Peyer's patch (tissue), 4 donors: ENCODE measurements around the gene RGS1. TPM values are rescaled to one million over a fixed set of nuclear protein-coding genes. Genes with fewer than 3 reads are reported as not detected.

Experiments
- DNase-seq, 3 donors: peaks; one replicate each; pipeline ENCODE4 v3.0.0-alpha.2; 2017 to 2019
- H3K27ac ChIP-seq, 4 donors: fragments of 200-600 bp; sonication (generic); one replicate each; pipeline ENCODE4 v1.5.1; 2016 to 2019
- H3K27me3 ChIP-seq, 2 donors: fragments of 200-600 bp; sonication (generic); one replicate each; pipeline ENCODE4 v1.5.1; 2019
- H3K36me3 ChIP-seq, 3 donors: fragments of 200-600 bp; sonication (generic); one replicate each; pipeline ENCODE4 v1.5.1; 2016 to 2019
- H3K4me1 ChIP-seq, 4 donors: fragments of 200-600 bp; sonication (generic); one replicate each; pipeline ENCODE4 v1.5.1; 2016 to 2019
- H3K4me3 ChIP-seq, 4 donors: fragments of 200-600 bp; sonication (generic); 1 replicate in 3 of 4; 2 replicates in 1 of 4; pipeline ENCODE4 v1.5.1; 2016 to 2019; ENCODE audit warnings: mild to moderate bottlenecking in 1 of 4
- H3K9me3 ChIP-seq, 4 donors: fragments of 200-600 bp; sonication (generic); one replicate each; pipeline ENCODE4 v1.5.1; 2016 to 2019; ENCODE audit warnings: mild to moderate bottlenecking in 1 of 4
- POLR2A ChIP-seq, 2 donors: fragments of 450-650 bp; IDR thresholded peaks; one replicate each; pipeline ENCODE4 v1.5.1; 2017; ENCODE audit warnings: antibody characterized with exemption in 2 of 2, mild to moderate bottlenecking in 2 of 2, moderate library complexity in 2 of 2
- total RNA-seq, 4 donors: library from RNA; depleted of rRNA; stranded (reverse); fragments of >200 nt; gene quantifications; one replicate each; pipeline ENCODE4 v1.1.0, GENCODE V29; 2016
- TF ChIP-seq, protein P1 (sequence below), 6 experiments: fragments of 450-650 bp in 4 of 6; fragments of 200-600 bp in 2 of 6; sonication (generic) in 1 of 6; IDR thresholded peaks; one replicate each; pipeline ENCODE4 v1.5.1; 2017 to 2019; ENCODE audit warnings: antibody characterized with exemption in 6 of 6, mild to moderate bottlenecking in 3 of 6, moderate library complexity in 1 of 6

RGS1 gene
- total RNA-seq, 4 donors from 2014 or later: 5.3 to 149 (median 20.0) TPM

DNA sequence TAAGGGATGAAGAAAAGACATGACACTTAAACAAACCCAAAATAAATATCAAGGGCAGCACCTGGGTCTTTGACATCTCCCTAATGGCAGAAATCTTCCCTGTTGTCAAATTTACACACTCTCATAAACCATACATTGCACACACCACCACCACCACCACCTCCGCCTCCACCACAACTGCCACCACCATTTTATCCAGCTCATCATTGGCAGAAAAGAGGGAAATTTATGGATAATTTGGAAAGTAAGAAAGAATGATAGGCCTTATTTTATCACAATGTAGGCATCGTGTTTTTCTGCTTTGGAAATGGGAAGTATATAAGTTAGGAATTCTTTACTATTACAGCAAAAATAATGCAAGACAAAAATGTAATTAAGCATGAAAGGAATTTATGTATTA, 33.1 kb downstream of the RGS1 start:
- Histone ChIP-seq H3K4me1 (no peaks in the 10 kb centered on the region), H3K27ac (peak overlapping the region in 1 of 4 donors; percentile 26), H3K9me3 (no peaks in the 10 kb centered on the region), H3K36me3 (no peaks in the 10 kb centered on the region), H3K4me3 (no peak overlapping the region), H3K27me3 (no peaks in the 10 kb centered on the region)
- TF ChIP-seq, protein P1, sequence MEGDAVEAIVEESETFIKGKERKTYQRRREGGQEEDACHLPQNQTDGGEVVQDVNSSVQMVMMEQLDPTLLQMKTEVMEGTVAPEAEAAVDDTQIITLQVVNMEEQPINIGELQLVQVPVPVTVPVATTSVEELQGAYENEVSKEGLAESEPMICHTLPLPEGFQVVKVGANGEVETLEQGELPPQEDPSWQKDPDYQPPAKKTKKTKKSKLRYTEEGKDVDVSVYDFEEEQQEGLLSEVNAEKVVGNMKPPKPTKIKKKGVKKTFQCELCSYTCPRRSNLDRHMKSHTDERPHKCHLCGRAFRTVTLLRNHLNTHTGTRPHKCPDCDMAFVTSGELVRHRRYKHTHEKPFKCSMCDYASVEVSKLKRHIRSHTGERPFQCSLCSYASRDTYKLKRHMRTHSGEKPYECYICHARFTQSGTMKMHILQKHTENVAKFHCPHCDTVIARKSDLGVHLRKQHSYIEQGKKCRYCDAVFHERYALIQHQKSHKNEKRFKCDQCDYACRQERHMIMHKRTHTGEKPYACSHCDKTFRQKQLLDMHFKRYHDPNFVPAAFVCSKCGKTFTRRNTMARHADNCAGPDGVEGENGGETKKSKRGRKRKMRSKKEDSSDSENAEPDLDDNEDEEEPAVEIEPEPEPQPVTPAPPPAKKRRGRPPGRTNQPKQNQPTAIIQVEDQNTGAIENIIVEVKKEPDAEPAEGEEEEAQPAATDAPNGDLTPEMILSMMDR (IDR thresholded peaks at IDR 0.05): no peak
- no peak for TF ChIP-seq POLR2A (IDR thresholded peaks at IDR 0.05)
- no peak for DNase-seq

- no peaks in the 10 kb centered on the region for H3K27me3 ChIP-seq
- no peaks in the 10 kb centered on the region for H3K36me3 ChIP-seq
- TF ChIP-seq POLR2A (IDR thresholded peaks at IDR 0.05): no peak
- TF ChIP-seq, protein P1 (IDR thresholded peaks at IDR 0.05): no peak
- H3K9me3 ChIP-seq: no peaks in the 10 kb centered on the region
- H3K27ac ChIP-seq: peak overlapping the region in 1 of 4 donors; percentile 26
- no peak overlapping the region for H3K4me3 ChIP-seq
- no peaks in the 10 kb centered on the region for H3K4me1 ChIP-seq
- peak in 2 of 3 donors; percentile 91 to 93 for DNase-seq
These were observed 33.8 kb downstream of the RGS1 start for GRCh38 chr1:192609110-192610079.

DNA sequence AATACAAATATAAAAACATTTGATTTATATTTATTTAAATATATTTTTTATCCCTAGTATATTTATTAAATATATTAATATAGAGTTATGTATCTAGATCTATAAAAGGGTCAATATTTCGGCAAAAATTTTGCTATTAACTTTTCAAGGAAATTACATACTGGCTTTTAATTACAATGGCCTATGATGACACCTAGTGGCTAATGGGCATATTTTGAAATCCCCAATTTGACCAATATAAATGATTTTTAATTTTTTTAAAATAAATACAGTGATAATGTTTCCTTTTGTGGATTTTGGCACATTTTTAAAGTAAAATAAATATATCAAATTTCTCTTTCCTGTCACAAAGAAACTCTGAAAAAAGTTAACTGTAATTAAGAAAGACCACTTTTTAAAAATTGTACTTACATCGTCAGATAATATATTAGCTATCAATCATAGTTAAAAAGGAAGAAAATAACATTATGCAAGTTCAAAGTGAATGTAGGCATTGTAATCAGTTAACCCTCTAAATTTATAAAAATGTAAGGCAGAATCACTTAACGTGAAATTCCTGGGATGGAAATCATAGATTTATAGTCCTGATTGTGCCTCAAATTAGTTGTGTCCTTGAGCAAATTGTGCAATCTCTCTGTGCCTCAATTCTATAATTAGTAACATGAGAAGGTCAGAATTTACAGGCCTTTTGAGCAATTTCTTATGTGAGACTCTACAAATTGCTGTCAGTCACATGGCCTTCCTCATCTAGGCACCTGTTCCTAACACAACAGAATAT, 34.7 kb downstream of the RGS1 start:
- DNase-seq: no peak
- no peak overlapping the region for H3K4me3 ChIP-seq
- no peaks in the 10 kb centered on the region for H3K36me3 ChIP-seq
- TF ChIP-seq, protein P1 (IDR thresholded peaks at IDR 0.05): peak; percentile 38 to 71 (median 62)
- TF ChIP-seq POLR2A (IDR thresholded peaks at IDR 0.05): no peak
- no peak overlapping the region for H3K27ac ChIP-seq
- H3K9me3 ChIP-seq: no peaks in the 10 kb centered on the region
- H3K27me3 ChIP-seq: no peaks in the 10 kb centered on the region
- H3K4me1 ChIP-seq: no peaks in the 10 kb centered on the region

GRCh38 chr1:192615055-192615454, 39.5 kb downstream of the RGS1 start:
- no peaks in the 10 kb centered on the region for H3K36me3 ChIP-seq
- H3K4me3 ChIP-seq: no peak overlapping the region
- no peaks in the 10 kb centered on the region for H3K27me3 ChIP-seq
- TF ChIP-seq, protein P1 (IDR thresholded peaks at IDR 0.05): no peak
- no peak for TF ChIP-seq POLR2A (IDR thresholded peaks at IDR 0.05)
- H3K27ac ChIP-seq: no peak overlapping the region
- H3K9me3 ChIP-seq: no peaks in the 10 kb centered on the region
- no peak for DNase-seq
- no peaks in the 10 kb centered on the region for H3K4me1 ChIP-seq

DNA sequence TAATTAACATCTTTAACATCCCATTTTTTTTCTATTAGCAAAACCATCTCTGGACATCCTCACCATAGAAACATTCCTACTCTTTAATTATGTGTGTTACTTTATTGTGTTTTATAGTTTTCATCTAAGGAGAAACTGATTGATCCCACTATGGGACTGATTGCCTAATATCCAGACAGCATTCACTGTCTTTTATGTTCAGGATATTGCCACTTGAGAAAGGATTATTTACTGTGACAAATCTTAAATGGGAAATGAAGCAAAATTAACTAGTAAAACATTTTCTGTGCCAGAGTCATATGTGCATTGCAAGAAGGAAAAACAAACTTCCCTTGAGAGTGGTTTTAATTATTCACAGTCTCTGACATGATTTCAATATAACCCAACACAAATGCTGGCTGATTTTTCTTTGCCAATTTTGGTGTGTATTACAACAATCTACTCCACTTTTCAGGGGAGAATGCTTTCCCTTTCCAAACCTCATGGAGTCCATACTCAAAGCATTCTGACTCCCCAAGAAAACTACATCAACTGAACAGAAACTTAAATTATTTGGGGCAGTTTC, 44.6 kb downstream of the RGS1 start:
- no peaks in the 10 kb centered on the region for H3K36me3 ChIP-seq
- TF ChIP-seq POLR2A (IDR thresholded peaks at IDR 0.05): no peak
- TF ChIP-seq, protein P1 (IDR thresholded peaks at IDR 0.05): no peak
- no peak overlapping the region for H3K4me3 ChIP-seq
- no peaks in the 10 kb centered on the region for H3K4me1 ChIP-seq
- no peak overlapping the region for H3K27ac ChIP-seq
- H3K9me3 ChIP-seq: peaks cover 0 to 3% (median 0%) of the 10 kb centered on the region in 4 donors
- DNase-seq: no peak
- H3K27me3 ChIP-seq: no peaks in the 10 kb centered on the region
